ENCODE measurements around the gene CHCHD10. TPM values are rescaled to one million over a fixed set of nuclear protein-coding genes. Genes with fewer than 3 reads are reported as not detected.
A peak's percentile ranks its signal among the peaks of the same experiment; 100 is the strongest.

The CHCHD10 gene
- total RNA-seq, 2 donors from 2014 or later: 105 to 118 TPM

GRCh38 chr22:23763954-23764353 is 3.8 kb downstream of the CHCHD10 start:
- H3K36me3 Mint-ChIP-seq: no peaks in the 10 kb centered on the region
- no peak for ATAC-seq
- no peak for DNase-seq (ENCODE audit: low spot score in 2 of 2)
- no peaks in the 10 kb centered on the region for H3K9me3 Mint-ChIP-seq
- peak overlapping the region in 1 of 2 donors; percentile 65 for H3K27ac Mint-ChIP-seq

GRCh38 chr22:23763579-23763945 is 4.2 kb downstream of the CHCHD10 start:
- ATAC-seq (peak; percentile 12 to 44), DNase-seq (ENCODE audit: low spot score in 2 of 2) (peak in 1 of 2 donors; percentile 66)
- H3K27ac Mint-ChIP-seq: peak overlapping the region in 1 of 2 donors; percentile 65
- H3K36me3 Mint-ChIP-seq: no peaks in the 10 kb centered on the region
- H3K9me3 Mint-ChIP-seq: no peaks in the 10 kb centered on the region

GRCh38 chr22:23762842-23763578 is 4.8 kb downstream of the CHCHD10 start, which contains the start of gene C22orf15:
TSS of gene C22orf15 (plus strand) at chr22:23762990. CDS start at chr22:23763307, 317 bp downstream.
- Mint-ChIP-seq H3K27ac (peak within 1 kb of the TSS; percentile 44 to 65), H3K36me3 (no peaks in the 10 kb centered on the region), H3K9me3 (no peaks in the 10 kb centered on the region)
- ATAC-seq: no peak
- DNase-seq (ENCODE audit: low spot score in 2 of 2): no peak

- Mint-ChIP-seq H3K36me3 (no peaks in the 10 kb centered on the region), H3K9me3 (no peaks in the 10 kb centered on the region), H3K27ac (peak overlapping the region in 1 of 2 donors; percentile 24)
- ATAC-seq (no peak), DNase-seq (ENCODE audit: low spot score in 2 of 2) (no peak)
These were observed 7.7 kb downstream of the CHCHD10 start for GRCh38 chr22:23760056-23760455.

- DNase-seq (ENCODE audit: low spot score in 2 of 2): no peak
- H3K36me3 Mint-ChIP-seq: no peaks in the 10 kb centered on the region
- H3K27ac Mint-ChIP-seq: no peak overlapping the region
- no peak for ATAC-seq
- H3K9me3 Mint-ChIP-seq: no peaks in the 10 kb centered on the region
These were observed 8.2 kb downstream of the CHCHD10 start for GRCh38 chr22:23759566-23759965.

DNA sequence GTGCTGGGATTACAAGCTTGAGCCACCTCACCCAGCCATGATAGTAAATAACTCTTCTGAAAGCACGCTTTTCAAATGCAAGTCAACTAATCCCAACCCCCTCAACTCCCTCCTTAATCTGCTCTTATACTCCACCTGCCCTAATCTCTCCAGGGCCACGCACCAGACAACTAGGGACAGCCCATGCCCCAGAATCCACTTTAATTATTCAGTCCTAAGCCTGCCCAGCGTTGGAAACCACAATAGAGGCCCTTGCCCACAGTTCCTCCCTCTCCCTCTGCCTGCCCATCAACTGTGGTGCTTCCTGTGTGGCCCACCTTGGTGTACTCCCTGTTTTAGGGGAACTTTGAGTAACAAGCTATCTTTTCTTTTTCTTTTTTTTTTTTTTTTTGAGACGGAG is 10.9 kb downstream of the CHCHD10 start:
- no peak for ATAC-seq
- H3K9me3 Mint-ChIP-seq: no peaks in the 10 kb centered on the region

DNA sequence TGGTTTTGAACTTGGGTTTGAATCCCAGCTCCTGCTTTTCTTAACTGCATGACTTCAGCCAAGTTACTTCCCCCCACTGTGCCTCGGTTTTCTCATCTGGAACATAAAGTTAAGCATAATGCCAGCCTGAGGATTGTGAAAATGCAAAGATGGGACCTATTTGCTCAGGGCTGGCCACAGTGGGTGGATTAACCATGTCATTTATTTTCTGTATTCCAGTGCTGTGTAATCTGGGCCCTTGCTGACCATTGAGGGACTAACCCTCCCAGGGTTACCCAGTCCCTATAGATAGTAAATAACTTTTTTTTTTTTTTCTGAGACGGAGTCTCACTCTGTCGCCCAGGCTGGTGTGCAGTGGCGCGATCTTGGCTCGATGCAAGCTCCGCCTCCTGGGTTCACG is 12.1 kb downstream of the CHCHD10 start:
- ATAC-seq: no peak
- Mint-ChIP-seq H3K9me3 (no peaks in the 10 kb centered on the region), H3K27ac (no peak overlapping the region), H3K36me3 (no peaks in the 10 kb centered on the region)
- DNase-seq (ENCODE audit: low spot score in 2 of 2): no peak

More for the DNA sequence above, 10.9 kb downstream of the CHCHD10 start:
- Mint-ChIP-seq H3K27ac (no peak overlapping the region), H3K36me3 (no peaks in the 10 kb centered on the region)
- DNase-seq (ENCODE audit: low spot score in 2 of 2): no peak

GRCh38 chr22:23754980-23755636 is 12.7 kb downstream of the CHCHD10 start:
- DNase-seq (ENCODE audit: low spot score in 2 of 2): no peak
- no peaks in the 10 kb centered on the region for H3K36me3 Mint-ChIP-seq
- no peak for ATAC-seq
- no peaks in the 10 kb centered on the region for H3K9me3 Mint-ChIP-seq
- H3K27ac Mint-ChIP-seq: no peak overlapping the region

- Mint-ChIP-seq H3K9me3 (no peaks in the 10 kb centered on the region), H3K36me3 (no peaks in the 10 kb centered on the region), H3K27ac (no peak within 1 kb of the TSS)
- ATAC-seq (no peak), DNase-seq (ENCODE audit: low spot score in 2 of 2) (no peak)
These were observed 13.4 kb downstream of the CHCHD10 start, which contains the start of gene VPREB3 for GRCh38 chr22:23754220-23754919. TSS of gene VPREB3 (minus strand) at chr22:23754425. CDS start at chr22:23754363, 62 bp downstream.

DNA sequence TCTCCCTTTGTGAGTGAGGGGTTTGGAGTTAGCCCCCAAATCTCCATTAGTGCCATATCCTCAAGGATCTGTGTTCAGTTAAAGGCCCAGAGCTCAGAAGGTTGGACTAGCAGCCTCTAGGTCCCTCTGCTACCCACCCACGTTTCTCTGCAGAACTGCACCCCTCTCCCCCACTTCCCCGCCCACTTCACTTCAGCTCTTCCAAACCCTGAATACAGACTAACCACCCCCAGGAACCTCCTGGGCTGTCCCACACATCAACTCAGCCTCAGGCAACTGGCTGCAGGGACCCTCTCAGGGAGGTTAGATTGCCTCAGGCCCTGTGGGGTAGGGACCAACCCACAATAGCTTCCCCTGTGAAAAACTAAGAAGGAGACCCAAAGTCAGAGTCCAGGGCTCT is 14.4 kb downstream of the CHCHD10 start:
- H3K9me3 Mint-ChIP-seq: no peaks in the 10 kb centered on the region
- H3K27ac Mint-ChIP-seq: no peak overlapping the region
- no peaks in the 10 kb centered on the region for H3K36me3 Mint-ChIP-seq
- no peak for ATAC-seq
- DNase-seq (ENCODE audit: low spot score in 2 of 2): no peak

GRCh38 chr22:23752750-23753149 is 15.0 kb downstream of the CHCHD10 start:
- ATAC-seq (no peak), DNase-seq (ENCODE audit: low spot score in 2 of 2) (no peak)
- no peak overlapping the region for H3K27ac Mint-ChIP-seq
- H3K36me3 Mint-ChIP-seq: no peaks in the 10 kb centered on the region
- no peaks in the 10 kb centered on the region for H3K9me3 Mint-ChIP-seq

DNA sequence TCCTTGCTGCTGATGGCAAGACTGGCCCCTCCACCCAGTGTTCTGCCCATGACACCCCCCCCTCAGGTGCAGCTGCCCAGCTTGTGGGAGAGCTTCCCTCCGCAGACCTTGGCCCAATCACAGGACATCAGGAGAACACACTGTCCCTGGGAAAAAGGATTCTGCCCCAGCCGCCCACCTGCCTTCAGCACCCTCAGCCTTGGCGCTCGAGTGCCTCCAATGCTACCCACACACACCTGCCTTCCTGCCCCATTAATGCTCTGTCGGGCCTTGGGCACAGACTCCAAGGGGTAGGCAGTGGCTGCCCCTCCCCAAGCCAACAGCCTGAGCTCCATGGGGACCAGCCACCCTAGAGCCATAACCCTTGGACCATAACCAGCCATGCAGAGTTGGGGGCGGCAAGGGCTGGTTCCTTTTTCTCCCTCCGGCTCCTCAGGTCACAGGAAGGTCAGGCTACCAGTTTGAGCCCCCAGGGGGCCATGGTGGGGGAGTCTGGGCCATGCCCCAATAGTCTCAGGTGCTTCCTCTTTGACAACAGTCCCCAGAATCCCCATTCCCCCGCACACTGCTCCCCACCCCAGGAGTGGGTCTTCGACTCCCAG is 15.6 kb downstream of the CHCHD10 start:
- ATAC-seq: no peak
- no peaks in the 10 kb centered on the region for H3K36me3 Mint-ChIP-seq
- H3K27ac Mint-ChIP-seq: peak overlapping the region in 1 of 2 donors; percentile 24
- H3K9me3 Mint-ChIP-seq: no peaks in the 10 kb centered on the region
- no peak for DNase-seq (ENCODE audit: low spot score in 2 of 2)

- DNase-seq (ENCODE audit: low spot score in 2 of 2) (no peak), ATAC-seq (no peak)
- H3K9me3 Mint-ChIP-seq: no peaks in the 10 kb centered on the region
- no peaks in the 10 kb centered on the region for H3K36me3 Mint-ChIP-seq
- H3K27ac Mint-ChIP-seq: peak overlapping the region in 1 of 2 donors; percentile 68
These were observed 16.3 kb downstream of the CHCHD10 start for GRCh38 chr22:23751441-23751996.

DNA sequence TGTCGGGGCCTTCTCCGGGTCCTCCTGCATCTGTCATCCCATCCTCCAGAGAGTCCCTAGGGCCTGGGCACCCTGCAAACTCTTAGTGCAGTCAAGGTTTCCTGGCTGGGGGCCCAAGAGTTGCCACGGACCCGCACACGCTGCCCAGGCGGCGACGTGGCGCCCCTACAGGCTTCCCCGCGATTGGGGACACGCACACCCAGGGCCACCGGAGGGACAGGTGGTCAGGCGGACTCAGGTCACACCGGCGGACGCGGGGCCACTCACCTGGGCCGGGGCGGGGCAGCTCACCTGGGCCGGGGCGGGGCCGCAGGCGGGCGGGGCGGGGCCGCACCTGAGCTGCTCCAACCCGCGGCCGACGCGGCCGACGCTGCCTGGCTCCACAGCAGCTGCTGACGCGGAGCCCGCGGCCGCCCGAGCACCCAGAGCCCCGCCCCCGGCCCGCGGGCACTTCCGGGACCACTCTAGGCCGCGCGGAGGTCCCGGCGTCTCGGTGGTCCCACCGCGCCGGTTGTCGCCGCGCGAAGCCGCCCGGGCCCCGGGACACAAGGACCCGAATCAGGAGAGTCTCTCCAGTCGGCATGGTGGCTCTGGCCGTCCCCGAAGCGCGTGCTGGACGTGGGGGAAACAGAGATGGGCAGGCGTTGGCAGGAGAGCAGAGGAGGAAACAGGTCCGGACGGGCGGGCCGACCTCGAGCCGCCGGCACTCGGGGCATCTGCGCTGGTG is 16.9 kb downstream of the CHCHD10 start, which contains the start of gene ZNF70:
Gene ZNF70 (minus strand): TSS at position 399 of the 727 bp plus-strand sequence. CDS start 5,972 bp downstream, outside the sequence.
- Mint-ChIP-seq H3K9me3 (no peaks in the 10 kb centered on the region), H3K27ac (peak within 1 kb of the TSS; percentile 68 to 85), H3K36me3 (no peaks in the 10 kb centered on the region)
- DNase-seq (ENCODE audit: low spot score in 2 of 2) (peak; percentile 72 to 85), ATAC-seq (peak; percentile 96 to 100)

DNA sequence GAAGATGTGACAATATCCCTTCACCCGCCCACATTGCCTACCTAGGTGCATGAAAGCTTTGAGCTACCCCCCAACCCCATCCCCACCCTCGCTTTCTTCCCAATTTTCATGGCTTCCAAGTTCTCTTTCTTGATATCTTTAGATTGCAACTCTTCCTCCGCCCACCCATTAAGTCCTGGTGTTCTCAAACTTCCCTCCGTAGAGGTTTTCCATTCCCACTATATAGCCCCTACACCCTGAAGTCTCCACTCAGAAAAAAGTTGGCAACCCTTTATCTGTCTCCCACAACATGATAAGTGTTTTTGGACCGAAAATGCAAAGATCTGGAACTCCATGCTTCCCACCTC is 17.4 kb downstream of the CHCHD10 start:
- Mint-ChIP-seq H3K9me3 (no peaks in the 10 kb centered on the region), H3K27ac (peak overlapping the region; percentile 68 to 85), H3K36me3 (peaks cover 0 to under 1% of the 10 kb centered on the region in 2 donors)
- ATAC-seq (no peak), DNase-seq (ENCODE audit: low spot score in 2 of 2) (no peak)

DNA sequence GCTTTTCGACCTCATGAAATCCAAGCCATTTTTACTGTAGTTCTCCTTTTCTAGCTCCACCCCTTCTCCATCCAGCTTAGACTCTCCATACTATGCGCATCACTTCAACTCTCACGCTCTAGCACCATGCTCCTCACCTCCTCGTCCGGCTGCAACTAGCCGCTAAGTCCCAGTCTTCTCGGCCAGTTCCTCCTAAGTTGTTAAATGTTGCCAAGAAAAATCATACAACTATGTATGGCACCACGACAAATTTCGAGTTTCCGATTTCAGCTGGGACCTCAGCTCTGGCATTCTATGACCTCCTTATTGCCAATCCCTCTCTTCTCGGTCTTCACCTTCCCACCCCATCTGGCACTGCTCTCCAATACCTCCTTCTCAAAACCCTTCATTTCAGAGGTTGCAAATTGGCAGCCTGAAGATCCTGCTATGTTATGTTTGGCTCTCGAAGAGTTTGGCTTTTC is 17.9 kb downstream of the CHCHD10 start:
- Mint-ChIP-seq H3K27ac (no peak overlapping the region), H3K9me3 (peaks cover 0 to 4% of the 10 kb centered on the region in 2 donors), H3K36me3 (peaks cover 5% of the 10 kb centered on the region in 2 donors)
- ATAC-seq (no peak), DNase-seq (ENCODE audit: low spot score in 2 of 2) (no peak)

All from activated naive CD4-positive, alpha-beta T cell treated with anti-CD3 and anti-CD28 coated beads, Interleukin-2, amount 50 U/mL, for 72 hours (primary cell).